Activated effector memory CD4-positive, alpha-beta T cell treated with Interleukin-2 at 50 U/mL for 16 hours (primary cell): Measurements from ENCODE around the gene SIRT3.

Experiments used
- DNase-seq: peaks from one replicate; pipeline ENCODE4 v3.0.0-alpha.2; 2020

SIRT3 gene

DNA sequence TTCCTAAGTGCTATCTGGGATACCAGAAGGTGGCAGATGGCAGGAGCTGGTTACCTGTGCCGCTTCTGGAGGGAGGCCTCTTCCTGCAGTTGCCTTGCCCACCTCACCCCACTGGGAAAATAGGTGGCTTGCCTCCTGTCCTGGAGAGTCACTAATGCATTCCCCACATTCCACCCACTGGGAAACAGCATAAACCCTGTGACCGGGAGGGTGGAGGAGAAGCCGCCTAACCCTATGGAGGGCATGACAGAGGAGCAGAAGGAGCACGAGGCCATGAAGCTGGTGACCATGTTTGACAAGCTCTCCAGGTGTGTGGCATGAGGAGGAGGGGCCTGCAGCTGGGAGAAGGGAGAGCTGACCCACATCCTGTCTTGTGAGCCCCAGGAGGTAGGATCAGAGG lies 23.0 kb downstream of the SIRT3 start:
- DNase-seq: no peak

- DNase-seq: no peak
Observed at GRCh38 chr11:212150-213100, 23.7 kb downstream of the SIRT3 start.

DNA sequence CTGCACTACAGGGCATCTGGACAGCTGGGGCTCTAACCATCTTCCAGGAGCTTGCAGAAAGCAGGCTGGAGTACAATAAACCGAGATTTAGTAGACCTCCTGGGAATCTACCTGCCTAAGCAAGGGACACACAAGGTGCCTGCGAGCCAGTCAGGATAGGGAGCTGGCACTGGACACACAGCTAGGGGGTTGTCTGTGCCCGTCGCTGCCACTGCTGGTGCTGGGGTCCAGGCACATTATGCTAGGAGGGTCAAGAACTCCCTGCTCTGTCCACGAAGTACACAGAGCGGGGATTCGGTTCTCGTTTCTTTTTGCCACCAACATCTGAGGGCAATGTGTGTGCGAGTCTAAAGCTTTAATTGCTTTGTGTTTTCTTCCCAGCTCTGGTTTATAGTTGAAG lies 24.4 kb downstream of the SIRT3 start:
- no peak for DNase-seq

DNA sequence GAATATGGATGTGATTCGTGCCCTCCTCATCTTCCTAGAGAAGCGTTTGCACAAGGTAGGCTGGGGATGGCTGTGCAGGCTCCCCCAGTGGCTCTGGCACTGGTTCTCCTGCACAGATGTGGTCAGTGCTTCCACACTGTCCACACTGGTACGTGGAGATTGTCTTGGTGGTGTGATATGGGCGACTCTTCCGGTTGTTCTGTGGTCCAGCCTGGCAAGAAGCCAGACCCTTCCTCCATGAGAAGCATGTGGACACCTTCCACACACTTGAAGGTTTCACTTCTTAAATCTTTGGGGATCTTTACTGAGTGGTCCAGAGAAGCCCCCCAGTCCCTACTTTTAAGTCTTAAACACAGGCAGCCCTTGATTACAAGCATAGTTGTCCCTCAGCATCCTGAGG lies 24.8 kb downstream of the SIRT3 start:
- no peak for DNase-seq

DNA sequence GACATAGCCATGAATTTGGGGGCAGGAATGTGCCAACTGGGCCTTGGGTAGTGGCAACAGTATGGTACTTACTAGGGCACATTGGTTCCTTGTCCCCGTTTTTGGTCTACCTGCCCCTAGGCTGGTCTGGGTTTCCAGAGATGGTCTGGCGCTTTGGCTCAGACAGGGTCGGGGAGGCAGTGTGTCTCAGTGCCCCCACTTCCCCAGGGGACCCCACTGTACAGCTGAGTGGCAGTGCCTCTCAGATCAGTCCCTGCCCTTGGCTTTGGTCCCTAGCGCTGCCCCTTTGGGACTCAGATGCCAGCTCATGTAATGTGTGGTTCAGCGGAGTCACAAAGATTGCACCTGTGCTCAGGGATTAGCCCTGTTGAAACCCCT lies 25.4 kb downstream of the SIRT3 start:
- DNase-seq: no peak

DNA sequence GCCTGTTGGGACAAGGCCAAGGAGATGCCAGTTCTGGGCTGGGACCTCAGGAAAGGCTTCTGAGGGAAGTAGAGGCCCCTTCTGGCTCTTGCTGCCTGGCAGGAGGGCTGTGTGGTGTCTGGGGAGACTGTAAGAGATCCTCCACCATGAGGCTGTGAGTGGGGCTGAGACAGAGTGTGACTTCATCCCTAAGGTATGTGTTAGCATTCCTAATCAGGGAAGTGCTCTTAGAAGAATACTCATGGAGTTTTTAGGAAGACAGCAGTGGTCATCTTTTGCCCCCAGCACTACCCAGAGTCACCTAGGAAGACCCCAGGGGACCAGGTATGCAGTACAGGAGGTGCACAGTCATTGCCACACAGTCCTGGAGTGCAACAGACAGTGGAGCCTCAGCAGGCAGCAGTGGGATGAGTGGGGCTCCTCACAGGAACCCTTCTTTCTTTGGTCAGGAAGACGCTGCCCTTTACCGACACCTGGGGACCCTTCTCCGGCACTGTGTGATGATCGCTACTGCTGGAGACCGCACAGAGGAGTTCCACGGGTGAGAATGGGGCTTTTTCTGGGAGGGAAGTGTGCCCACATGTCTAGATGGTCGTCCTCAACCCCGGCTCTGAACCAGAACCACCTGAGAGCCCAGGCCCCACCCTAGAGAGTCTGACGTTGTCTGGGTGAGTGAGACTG lies 25.9 kb downstream of the SIRT3 start:
- DNase-seq: no peak

DNA sequence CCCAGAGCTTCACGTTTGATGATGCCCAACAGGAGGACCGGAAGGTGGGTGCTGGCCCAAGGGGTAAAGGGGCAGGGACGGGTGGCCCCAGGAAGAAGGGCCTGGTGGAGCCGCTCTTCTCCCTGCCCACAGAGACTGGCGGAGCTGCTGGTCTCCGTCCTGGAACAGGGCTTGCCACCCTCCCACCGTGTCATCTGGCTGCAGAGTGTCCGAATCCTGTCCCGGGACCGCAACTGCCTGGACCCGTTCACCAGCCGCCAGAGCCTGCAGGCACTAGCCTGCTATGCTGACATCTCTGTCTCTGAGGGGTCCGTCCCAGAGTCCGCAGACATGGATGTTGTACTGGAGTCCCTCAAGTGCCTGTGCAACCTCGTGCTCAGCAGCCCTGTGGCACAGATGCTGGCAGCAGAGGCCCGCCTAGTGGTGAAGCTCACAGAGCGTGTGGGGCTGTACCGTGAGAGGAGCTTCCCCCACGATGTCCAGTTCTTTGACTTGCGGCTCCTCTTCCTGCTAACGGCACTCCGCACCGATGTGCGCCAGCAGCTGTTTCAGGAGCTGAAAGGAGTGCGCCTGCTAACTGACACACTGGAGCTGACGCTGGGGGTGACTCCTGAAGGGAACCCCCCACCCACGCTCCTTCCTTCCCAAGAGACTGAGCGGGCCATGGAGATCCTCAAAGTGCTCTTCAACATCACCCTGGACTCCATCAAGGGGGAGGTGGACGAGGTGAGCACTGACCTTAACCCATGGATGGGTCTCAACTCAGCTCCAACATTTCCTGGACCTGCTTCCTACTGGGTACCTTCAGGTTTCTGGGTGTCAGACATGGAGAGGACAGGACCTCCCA lies 26.6 kb downstream of the SIRT3 start:
- DNase-seq: no peak

DNA sequence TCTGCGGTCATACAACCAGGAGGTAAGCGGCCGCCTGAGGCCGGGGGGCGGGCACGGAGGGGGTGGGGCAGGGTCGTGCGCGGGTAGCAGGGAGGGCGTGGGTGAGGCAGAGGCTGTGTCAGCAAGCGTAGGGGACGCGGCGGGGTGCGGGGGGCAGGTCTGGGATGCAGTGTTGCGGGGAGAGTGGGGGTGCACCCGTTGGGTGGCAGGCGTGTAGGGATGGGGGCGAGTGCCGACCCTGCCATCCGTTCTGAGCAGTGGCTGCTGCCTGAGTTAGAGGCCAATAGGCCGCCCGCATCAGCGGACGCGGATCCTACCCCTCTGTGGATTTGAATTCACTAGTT lies 27.3 kb downstream of the SIRT3 start:
- DNase-seq: no peak

DNA sequence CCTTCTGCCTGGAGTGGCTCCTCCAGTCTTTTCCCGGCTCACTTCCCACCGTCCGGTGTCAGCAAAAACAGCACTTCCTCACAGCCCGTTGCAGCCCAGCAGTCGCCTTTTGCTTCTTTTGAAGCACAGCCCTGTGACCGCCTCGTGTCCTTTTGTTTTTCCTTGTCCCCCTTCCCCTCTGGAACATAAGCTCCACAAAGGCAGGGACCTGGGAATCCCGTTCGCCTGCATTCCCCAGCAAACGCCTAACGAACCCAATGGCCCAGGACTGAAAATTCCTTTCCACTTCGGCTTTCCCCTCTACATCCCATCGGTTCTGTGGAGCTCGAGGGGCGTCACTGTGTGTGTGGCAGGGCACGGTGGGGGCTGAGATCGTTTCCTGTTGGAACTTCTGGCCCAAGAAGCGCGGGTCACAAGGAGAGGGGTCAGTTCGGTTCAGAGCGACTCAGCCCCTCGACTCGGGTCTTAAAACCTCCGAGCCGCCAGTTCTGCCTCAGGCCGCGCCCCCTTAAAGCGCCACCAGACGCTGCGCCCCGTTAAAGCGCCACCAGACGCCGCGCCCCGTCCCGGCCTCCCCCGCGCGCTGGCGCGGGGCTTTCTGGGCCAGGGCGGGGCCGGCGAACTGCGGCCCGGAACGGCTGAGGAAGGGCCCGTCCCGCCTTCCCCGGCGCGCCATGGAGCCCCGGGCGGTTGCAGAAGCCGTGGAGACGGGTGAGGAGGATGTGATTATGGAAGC lies 27.8 kb downstream of the SIRT3 start:
- peak; percentile 74 for DNase-seq

DNA sequence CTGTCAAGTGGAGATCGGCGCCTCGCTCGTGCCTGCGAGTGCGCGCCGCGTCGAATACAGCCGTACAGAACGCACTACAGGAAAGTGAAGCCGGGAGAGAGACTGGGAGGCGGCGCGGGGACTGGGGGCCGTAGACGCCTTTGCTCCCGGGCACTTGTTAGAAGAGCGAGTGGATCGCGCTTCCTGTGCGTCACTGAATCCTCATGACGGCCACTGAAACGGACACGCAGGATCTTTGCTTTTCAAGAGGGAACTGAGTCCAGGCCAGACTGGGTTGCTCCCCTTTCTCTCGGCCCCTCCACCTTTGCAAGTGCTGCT lies 28.3 kb downstream of the SIRT3 start:
- no peak for DNase-seq

- peak; percentile 96 for DNase-seq
Observed at GRCh38 chr11:207208-207862, 28.8 kb downstream of the SIRT3 start, which contains the start of the genes BET1L and RIC8A. TSS of gene BET1L (minus strand) at chr11:207399. CDS start at chr11:207321, 78 bp downstream. TSS of gene RIC8A (plus strand) at chr11:207708. CDS start at chr11:208855, 1,147 bp downstream.

GRCh38 chr11:206526-207207 lies 29.5 kb downstream of the SIRT3 start:
- peak; percentile 13 for DNase-seq

GRCh38 chr11:206002-206384 lies 30.1 kb downstream of the SIRT3 start:
- DNase-seq: no peak

- DNase-seq: no peak
Observed at GRCh38 chr11:205221-206001, 30.7 kb downstream of the SIRT3 start.

DNA sequence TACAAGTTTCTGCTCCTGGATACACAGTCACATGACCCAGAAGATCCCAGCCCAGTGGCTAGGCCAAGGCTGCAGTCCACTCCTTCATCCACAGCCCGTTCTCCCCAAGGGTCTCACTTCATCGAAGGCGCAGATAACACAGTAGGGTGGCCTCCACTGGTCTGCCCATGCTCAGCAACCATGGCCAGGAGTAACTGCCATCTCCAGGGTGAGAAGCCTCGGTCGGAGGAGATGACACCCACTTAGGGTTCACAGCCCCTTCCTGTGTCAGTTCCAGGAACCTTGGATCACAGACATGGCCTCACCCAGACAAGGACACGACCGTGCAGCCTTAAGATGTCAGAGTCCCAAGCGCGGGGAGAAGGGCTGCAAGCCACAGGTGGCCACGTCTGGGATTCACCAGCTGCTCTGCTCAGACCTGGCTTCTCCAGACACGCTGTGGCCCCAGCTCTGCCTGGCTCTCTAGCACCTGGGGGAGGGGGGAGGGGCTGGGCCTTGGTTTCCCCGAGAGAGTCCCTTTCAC lies 31.5 kb downstream of the SIRT3 start:
- DNase-seq: no peak

DNA sequence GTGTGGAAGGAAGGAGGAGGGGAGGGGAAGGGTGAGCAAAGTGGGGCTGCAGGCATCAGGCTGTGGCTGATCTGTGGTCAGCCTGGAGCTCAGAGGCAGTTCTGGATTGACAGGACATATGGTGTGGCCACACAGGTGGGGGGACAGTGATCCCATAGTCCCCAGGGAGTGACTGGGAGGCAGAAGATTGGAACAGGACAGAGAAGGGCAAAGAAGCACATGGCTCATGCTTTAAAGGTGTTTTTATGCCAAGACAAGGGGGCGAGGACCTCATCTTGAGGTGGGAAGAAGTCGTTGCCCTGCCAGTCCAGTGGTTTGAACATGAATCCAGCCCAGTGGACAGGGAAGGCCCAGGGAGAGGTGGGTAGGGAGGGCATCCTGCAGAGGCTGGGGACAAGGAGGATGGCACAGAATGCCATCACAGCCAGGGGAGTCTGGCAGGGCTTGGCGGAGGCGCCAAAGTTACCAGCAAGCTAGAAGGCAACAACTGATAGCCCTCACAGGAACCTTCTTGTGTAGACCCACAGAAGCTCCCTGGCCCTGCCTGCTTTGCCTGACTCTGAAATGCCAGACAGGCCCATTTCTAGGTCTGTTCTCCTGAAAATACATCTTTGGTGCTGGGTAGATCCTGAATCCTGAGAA lies 32.1 kb downstream of the SIRT3 start:
- no peak for DNase-seq

GRCh38 chr11:203056-203944 lies 32.8 kb downstream of the SIRT3 start:
- no peak for DNase-seq

- no peak for DNase-seq
Observed at GRCh38 chr11:202490-202889, 33.7 kb downstream of the SIRT3 start.

DNA sequence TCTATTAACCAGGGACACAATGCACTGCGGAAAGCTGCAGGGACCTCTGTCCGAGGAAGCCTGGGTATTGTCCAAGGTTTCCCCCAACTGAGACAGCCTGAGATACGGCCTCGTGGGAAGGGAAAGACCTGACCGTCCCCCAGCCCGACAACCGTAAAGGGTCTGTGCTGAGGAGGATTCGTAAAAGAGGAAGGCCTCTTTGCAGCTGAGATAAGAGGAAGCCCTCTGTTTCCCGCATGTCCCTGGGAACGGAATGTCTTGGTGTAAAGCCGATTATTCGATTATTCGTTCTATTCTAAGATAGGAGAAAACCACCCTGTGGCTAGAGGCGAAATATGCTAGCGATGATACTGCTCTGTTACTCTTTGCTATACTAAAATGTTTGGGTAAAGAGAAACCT lies 34.2 kb downstream of the SIRT3 start:
- no peak for DNase-seq
